GM18867 (cell line): ENCODE results near the gene SLC24A4.

ENCODE experiments used
- ATAC-seq: cut with Tn5 transposase; IDR thresholded peaks from one replicate; pipeline ENCODE4 v1.9.1; 2021; ENCODE audit warnings: mild to moderate bottlenecking, moderate library complexity; ENCODE audit not compliant: unreplicated experiment

The SLC24A4 gene

DNA sequence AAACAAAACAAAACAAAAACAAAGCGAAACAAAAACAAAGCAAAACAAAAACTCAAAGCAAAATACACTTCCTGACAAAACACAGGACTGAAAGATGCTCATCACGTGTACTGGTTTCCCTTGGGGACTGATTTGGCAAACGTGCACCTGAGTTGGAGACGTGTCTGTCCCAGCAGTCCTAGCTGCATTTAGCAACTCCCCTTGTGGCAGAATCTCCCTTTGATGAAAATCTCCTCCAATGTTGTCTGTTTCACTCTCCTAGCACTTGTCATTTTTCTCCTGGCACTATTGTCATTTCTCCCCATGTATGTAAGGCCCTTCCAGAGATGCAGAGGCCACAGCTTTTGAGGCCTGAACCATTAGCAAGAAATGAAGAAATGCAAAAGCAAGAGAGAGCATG, 6.8 kb upstream of the SLC24A4 start:
- no peak for ATAC-seq

GRCh38 chr14:92316937-92317336, 6.0 kb upstream of the SLC24A4 start:
- no peak for ATAC-seq

GRCh38 chr14:92317511-92317910, 5.5 kb upstream of the SLC24A4 start:
- ATAC-seq, result no peak

GRCh38 chr14:92321701-92322100, 1.3 kb upstream of the SLC24A4 start:
- no peak for ATAC-seq

- ATAC-seq, result no peak
These were observed 449 bp upstream of the SLC24A4 start for GRCh38 chr14:92322516-92322915.

DNA sequence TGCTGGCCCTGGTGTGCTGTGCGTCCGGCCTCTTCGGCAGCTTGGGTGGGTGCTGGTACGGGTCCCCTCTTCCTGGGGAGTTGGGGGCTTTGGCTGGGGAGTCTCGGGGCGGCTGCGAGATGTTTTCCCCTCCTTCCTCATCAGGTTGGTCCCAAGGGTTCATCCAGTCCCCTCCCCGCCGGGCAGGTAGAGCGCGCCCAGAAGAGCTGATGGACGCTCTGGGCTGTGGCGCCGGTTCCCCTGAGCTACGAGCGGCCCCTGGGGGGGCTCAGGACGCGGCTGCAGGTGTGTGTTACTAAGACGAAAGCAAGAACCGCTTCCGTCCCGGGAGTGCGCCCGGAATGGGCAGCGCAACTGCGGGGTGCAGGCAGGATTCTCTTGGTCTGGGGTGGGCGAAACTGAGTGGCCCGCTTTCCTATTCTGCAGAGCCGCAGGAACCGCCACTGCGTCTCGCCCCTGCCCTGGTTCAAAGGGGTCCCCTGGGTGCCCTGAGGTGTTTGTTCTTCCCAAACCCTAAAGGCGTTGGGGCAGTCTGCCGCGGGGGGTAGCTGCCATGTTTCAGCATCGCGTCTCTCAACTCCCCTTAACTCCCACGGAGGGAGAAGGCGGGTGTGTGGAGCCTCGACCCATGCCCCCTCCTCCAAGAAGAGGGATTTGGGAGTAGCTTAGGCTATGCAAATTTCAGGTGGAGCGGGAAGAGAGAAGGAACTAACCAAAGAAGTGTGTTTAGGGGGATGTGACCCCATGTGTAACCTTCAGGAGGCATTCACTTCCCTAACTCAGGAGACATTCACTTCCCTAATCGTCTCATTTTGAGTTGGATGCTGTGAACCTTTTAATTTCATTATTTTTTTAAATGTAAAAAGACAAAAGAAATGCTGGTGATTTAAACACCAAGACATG, 1.2 kb downstream of the SLC24A4 start:
- ATAC-seq, result no peak

DNA sequence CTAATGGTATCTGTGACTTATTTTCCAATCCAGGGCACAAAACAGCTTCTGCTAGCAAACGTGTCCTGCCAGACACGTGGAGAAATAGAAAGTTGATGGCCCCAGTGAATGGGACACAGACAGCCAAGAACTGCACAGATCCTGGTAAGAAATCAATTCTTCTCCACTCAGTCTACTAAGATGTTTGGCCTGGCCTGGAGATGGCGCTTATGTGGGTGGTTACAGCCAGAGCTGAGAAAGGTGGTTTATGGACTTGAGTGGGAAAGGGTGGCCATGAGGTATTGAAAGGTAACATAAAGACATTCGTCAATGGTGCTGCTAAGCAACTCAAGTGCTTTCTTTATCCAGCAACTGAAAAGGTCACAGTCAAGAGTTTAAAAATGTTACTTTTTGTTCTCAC, 2.9 kb downstream of the SLC24A4 start:
- ATAC-seq, result no peak

DNA sequence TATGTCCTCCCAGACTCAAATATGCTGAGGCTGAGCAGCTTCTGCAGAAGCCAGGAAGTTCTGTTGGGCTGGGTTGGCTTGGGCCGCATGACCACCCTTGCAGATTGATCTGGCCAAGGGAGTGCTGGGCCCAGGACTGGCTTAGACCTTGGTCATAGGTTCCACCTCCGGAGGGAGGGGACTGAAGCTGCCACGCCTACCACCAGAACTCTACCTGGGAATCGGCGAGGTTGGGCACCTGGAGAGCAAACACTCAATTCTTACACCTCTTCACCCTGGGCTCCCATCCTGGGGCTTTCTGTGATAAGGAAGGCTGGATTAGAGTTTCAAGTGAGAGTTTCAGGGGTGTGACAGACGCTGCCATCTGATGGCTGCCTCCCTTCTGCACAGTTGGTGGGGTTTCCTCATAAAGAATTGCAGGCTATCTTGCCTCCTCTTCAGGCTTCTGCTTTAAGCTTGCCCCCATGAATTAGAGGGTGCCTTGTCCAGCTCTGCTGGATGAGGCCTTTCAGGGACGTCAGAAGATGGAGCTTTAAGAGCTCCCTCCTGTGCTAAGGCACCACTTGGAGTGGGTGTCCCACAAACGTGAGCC, 5.8 kb downstream of the SLC24A4 start:
- ATAC-seq, result no peak

- no peak for ATAC-seq
These were observed 11.1 kb downstream of the SLC24A4 start for GRCh38 chr14:92334050-92334449.

DNA sequence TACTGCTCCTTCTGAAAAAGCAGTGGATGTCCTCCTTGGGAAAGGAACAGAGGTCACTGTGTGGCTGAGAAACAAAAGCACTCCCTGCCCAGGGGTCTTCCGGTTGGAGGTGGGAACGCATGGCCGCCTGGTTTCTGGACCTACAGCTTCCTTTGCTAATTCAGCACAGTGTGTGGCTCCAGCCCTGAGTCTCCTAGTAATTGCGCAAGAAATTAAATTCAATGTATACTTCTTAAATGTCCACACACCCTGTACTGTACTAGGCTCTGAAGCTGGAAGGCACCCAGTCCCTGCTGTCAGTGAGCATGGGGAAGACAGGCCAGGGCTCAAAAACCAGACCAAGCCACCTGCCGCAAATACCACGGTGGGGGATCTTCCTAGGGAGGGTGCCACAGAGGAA, 13.4 kb downstream of the SLC24A4 start:
- ATAC-seq, result no peak

- ATAC-seq, result no peak
These were observed 16.5 kb downstream of the SLC24A4 start for GRCh38 chr14:92339426-92339825.

GRCh38 chr14:92340071-92340470, 17.1 kb downstream of the SLC24A4 start:
- no peak for ATAC-seq

DNA sequence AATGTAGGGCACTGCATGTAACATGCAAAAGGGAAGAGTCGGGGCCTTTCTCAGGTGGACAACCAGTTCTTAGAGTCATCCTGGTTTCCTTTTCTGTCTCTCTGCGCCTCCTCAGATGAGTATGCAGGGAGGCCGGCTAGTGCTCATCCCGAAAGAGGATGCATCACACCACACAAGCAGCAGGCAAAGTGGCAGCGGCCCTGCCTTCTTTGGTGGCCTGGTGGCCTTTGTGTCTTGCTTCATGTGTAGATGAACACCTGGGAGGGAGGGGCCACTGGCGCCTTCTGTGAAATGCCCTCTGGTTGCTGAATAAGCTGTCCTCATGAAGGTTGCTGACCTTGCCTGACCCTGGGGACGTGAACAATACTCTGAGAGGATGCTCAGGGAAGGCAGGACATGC, 18.0 kb downstream of the SLC24A4 start:
- ATAC-seq, result peak; percentile 39

DNA sequence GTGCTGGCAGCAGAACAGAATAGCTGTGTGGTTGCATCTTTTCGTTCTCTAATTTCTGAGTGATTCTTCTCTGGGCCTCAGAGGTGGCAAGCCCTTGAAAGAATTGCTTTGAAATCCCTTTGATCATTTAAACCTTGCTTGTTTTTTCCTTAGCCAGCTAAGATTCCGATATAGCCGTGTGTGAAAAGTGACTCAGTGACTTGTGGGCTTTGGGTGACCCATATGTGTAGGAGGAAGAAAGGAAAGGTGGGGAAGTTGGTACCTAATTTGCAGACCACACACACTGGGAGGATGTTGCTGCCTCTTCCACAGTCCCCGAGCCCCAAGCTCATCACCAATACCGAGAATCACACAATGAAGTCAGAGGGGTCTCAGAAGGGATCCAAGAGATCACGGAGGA, 18.8 kb downstream of the SLC24A4 start:
- no peak for ATAC-seq

- no peak for ATAC-seq
These were observed 25.2 kb downstream of the SLC24A4 start for GRCh38 chr14:92348154-92348553.

- no peak for ATAC-seq
These were observed 28.8 kb downstream of the SLC24A4 start for GRCh38 chr14:92351750-92352149.

DNA sequence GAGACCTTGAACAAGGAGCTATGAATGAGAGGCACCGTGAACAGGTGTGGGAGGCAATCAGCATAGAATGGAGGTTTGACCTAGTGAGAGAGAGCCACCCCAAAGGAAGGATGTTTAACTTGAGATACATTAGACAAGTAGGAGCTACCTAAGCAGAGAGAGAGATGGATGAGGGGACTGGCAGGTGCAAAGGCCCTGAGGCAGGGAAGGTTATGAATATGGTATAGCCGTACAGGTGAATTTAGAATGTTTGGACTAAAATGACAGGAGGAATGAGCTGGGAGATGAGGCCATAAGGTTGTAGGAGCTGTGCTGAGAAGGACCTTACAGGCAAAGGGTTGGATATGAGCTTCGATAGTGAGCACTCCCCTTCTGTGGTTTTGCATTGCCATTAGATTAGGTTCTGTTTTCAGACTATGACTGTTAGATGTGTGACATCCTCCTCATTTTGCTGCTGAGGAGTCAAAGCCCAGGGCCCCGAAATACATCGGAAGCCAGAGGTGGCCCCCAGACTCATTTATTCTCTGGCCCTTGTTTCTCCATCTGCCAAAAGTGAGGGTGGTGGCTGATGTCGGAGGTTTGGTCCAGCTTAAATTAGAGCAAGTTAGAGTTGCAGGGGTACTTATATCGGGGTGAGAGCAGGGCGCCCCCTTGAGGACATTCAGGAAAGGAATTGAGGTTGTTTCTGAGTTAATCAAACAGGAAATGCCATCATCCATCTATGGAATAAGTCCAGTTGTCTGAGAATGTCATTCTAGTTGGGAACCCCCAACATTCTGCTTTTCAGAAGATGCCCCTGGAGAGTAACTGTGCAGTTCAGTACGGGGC, 29.4 kb downstream of the SLC24A4 start:
- no peak for ATAC-seq

GRCh38 chr14:92353447-92353846, 30.5 kb downstream of the SLC24A4 start:
- no peak for ATAC-seq

DNA sequence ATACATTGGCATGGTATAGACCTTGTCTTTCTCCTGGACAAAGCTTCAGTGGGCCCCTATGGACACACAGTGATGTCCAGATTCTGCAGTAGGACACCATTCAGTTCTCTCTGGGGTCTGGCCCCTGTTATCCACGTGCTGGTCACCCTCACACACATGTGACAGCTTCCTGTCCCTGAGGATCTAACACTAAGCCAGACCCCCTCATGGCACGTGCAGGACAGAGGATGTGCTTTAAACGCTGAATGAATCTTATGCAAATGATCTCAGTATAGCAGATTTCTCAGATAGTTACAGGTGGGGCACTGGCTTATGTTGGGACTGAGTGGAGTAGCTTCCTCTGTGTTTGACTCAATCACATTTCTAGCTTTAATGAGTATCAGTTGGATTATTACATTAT, 33.7 kb downstream of the SLC24A4 start:
- no peak for ATAC-seq

DNA sequence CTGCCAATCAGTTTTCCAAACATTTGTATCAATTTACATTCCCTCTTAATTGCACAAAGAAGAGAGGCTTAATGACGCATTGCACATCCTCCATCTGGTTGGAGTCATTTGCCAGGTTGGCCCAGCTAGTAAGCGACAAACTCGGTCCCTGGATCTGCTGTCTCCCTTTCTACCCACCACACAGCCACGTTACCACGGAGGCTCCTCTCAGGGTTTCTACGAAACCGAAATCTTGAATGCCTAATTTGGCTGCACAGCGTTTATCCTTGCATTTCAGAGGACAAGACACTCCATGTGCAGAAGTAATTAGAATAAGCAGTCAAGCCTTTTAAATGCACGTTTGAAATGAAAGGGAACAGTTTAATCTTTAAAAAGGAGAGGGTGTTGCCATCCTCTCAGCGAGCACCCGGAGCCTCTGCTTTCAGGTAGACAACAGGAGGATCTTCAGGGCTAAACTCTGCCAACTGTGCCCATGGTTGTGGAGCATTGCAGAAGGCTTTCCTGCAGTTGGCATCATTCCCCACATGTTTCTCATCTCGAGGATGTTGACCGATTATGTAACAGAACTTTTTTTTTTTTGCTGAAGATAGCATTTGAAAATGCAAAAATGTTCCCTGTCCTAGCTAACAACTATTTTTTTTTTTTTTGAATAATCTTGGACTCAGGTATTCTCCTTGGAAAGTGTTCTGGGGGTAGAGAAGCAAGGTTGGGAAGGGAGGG, 37.8 kb downstream of the SLC24A4 start:
- no peak for ATAC-seq

GRCh38 chr14:92362781-92363235, 39.8 kb downstream of the SLC24A4 start:
- ATAC-seq, result no peak
